Mesothelial cell of epicardium (in vitro differentiated cells): ENCODE measurements around the gene HNRNPR. TPM values are rescaled to one million over a fixed set of nuclear protein-coding genes. Genes with fewer than 3 reads are reported as not detected.

Source experiments
- DNase-seq, 2 experiments: peaks; one replicate each; pipeline ENCODE4 v3.0.0; 2021; ENCODE audit warnings: low spot score in 2 of 2; ENCODE audit not compliant: unreplicated experiment in 2 of 2
- H3K27ac Mint-ChIP-seq: 2 replicates; pipeline ENCODE4 v1.8.0; 2021; ENCODE audit warnings: mixed read lengths
- H3K27me3 Mint-ChIP-seq: 2 replicates; pipeline ENCODE4 v1.8.0; 2021; ENCODE audit warnings: low read depth, mixed read lengths
- H3K36me3 Mint-ChIP-seq: 2 replicates; pipeline ENCODE4 v1.8.0; 2021; ENCODE audit warnings: mixed read lengths
- H3K4me1 Mint-ChIP-seq: 2 replicates; pipeline ENCODE4 v1.8.0; 2021; ENCODE audit warnings: mixed read lengths
- H3K4me3 Mint-ChIP-seq: 2 replicates; pipeline ENCODE4 v1.8.0; 2021; ENCODE audit warnings: mild to moderate bottlenecking, moderate library complexity, mixed read lengths
- H3K9me3 Mint-ChIP-seq: 2 replicates; pipeline ENCODE4 v1.8.0; 2021; ENCODE audit warnings: mixed read lengths
- total RNA-seq: library from RNA; stranded (reverse); gene quantifications from 3 replicates; pipeline ENCODE4 v1.2.1, GENCODE V29; 2021
- TF ChIP-seq, protein P1 (sequence below): fragments of 200-600 bp; sonication (generic); IDR thresholded peaks from one replicate; pipeline ENCODE4 v1.5.0; 2021; ENCODE audit warnings: antibody characterized with exemption; ENCODE audit not compliant: unreplicated experiment

Gene HNRNPR
- total RNA-seq, 1 donor from 2014 or later, result 199 TPM

DNA sequence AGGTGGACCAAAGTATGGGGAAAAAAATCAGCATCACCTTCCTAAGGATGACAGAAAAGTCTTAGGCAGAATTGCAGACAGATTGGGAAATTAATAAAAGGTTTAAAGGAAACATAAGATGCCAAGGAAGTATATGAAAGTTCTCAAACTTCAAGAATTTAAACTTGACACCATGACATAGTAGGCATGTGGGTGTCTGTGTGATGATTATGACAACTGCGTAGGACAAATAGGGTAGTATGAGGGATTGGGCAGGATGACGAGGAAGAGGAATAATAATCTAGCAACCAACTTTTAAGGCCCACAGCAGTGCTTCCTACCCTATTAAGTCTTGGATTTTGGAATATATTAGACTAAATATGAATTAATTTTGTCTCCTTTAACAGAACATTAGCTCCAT, 52.4 kb downstream of the HNRNPR start:
- no peaks in the 10 kb centered on the region for H3K4me1 Mint-ChIP-seq
- H3K36me3 Mint-ChIP-seq, result peaks cover 11% of the 10 kb centered on the region
- no peak overlapping the region for H3K4me3 Mint-ChIP-seq
- DNase-seq, result no peak
- no peaks in the 10 kb centered on the region for H3K27me3 Mint-ChIP-seq
- H3K9me3 Mint-ChIP-seq, result no peaks in the 10 kb centered on the region
- no peak overlapping the region for H3K27ac Mint-ChIP-seq
- TF ChIP-seq, protein P1, sequence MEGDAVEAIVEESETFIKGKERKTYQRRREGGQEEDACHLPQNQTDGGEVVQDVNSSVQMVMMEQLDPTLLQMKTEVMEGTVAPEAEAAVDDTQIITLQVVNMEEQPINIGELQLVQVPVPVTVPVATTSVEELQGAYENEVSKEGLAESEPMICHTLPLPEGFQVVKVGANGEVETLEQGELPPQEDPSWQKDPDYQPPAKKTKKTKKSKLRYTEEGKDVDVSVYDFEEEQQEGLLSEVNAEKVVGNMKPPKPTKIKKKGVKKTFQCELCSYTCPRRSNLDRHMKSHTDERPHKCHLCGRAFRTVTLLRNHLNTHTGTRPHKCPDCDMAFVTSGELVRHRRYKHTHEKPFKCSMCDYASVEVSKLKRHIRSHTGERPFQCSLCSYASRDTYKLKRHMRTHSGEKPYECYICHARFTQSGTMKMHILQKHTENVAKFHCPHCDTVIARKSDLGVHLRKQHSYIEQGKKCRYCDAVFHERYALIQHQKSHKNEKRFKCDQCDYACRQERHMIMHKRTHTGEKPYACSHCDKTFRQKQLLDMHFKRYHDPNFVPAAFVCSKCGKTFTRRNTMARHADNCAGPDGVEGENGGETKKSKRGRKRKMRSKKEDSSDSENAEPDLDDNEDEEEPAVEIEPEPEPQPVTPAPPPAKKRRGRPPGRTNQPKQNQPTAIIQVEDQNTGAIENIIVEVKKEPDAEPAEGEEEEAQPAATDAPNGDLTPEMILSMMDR, result no peak

GRCh38 chr1:23290836-23291565, 53.1 kb downstream of the HNRNPR start:
- no peak overlapping the region for H3K4me3 Mint-ChIP-seq
- peaks cover 13% of the 10 kb centered on the region for H3K36me3 Mint-ChIP-seq
- DNase-seq, result no peak
- no peaks in the 10 kb centered on the region for H3K4me1 Mint-ChIP-seq
- no peaks in the 10 kb centered on the region for H3K9me3 Mint-ChIP-seq
- TF ChIP-seq, protein P1, result no peak
- no peaks in the 10 kb centered on the region for H3K27me3 Mint-ChIP-seq
- peak overlapping the region; percentile 53 for H3K27ac Mint-ChIP-seq

DNA sequence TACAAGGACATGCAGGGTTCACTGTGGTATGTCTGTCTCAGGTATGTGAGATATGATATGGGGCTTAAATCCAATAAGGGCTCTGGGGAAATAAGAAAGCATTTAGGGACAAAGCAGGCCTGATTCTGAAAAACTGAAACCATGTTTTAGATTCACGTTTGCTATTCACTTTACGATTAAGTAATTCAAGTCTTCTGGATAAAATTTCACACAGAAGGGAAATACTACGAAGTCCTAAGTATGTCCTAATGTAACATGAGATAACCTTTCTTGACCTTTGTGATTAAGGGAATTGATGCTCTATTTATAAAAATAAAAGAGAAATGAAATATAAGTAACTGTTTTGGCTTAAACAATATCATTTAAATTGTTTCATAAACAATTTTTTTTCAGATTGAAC, 55.4 kb downstream of the HNRNPR start:
- H3K4me1 Mint-ChIP-seq, result no peaks in the 10 kb centered on the region
- peaks cover 23% of the 10 kb centered on the region for H3K36me3 Mint-ChIP-seq
- TF ChIP-seq, protein P1, result no peak
- H3K27ac Mint-ChIP-seq, result no peak overlapping the region
- H3K27me3 Mint-ChIP-seq, result no peaks in the 10 kb centered on the region
- H3K9me3 Mint-ChIP-seq, result no peaks in the 10 kb centered on the region
- no peak overlapping the region for H3K4me3 Mint-ChIP-seq
- no peak for DNase-seq

GRCh38 chr1:23288201-23288600, 55.9 kb downstream of the HNRNPR start:
- Mint-ChIP-seq H3K4me3 (no peak overlapping the region), H3K27ac (no peak overlapping the region), H3K36me3 (peaks cover 24% of the 10 kb centered on the region), H3K9me3 (no peaks in the 10 kb centered on the region), H3K27me3 (no peaks in the 10 kb centered on the region), H3K4me1 (no peaks in the 10 kb centered on the region)
- TF ChIP-seq, protein P1, result no peak
- no peak for DNase-seq

GRCh38 chr1:23286401-23286800, 57.7 kb downstream of the HNRNPR start:
- H3K9me3 Mint-ChIP-seq, result no peaks in the 10 kb centered on the region
- no peak overlapping the region for H3K4me3 Mint-ChIP-seq
- TF ChIP-seq, protein P1, result no peak
- H3K36me3 Mint-ChIP-seq, result peaks cover 33% of the 10 kb centered on the region
- H3K4me1 Mint-ChIP-seq, result no peaks in the 10 kb centered on the region
- no peak for DNase-seq
- no peak overlapping the region for H3K27ac Mint-ChIP-seq
- no peaks in the 10 kb centered on the region for H3K27me3 Mint-ChIP-seq
